HL-60/S4 (cell line): ENCODE results near the gene METTL5.
"Not testable (repeated sequence)": the region's sequence is repeated elsewhere in the genome, so short reads cannot be mapped to it uniquely, and the experiment has no call there.

Source experiments
- in situ Hi-C: fragments of 300-500 bp; cut with MboI; formaldehyde crosslinking; loops from 2 replicates; pipeline ENCODE4 v1.14.3; 2022; ENCODE audit warnings: low sequenced_read_pairs

The METTL5 gene

GRCh38 chr2:169834401-169834800, 9.7 kb upstream of the METTL5 start:
- in situ Hi-C loops, result no loop called here

DNA sequence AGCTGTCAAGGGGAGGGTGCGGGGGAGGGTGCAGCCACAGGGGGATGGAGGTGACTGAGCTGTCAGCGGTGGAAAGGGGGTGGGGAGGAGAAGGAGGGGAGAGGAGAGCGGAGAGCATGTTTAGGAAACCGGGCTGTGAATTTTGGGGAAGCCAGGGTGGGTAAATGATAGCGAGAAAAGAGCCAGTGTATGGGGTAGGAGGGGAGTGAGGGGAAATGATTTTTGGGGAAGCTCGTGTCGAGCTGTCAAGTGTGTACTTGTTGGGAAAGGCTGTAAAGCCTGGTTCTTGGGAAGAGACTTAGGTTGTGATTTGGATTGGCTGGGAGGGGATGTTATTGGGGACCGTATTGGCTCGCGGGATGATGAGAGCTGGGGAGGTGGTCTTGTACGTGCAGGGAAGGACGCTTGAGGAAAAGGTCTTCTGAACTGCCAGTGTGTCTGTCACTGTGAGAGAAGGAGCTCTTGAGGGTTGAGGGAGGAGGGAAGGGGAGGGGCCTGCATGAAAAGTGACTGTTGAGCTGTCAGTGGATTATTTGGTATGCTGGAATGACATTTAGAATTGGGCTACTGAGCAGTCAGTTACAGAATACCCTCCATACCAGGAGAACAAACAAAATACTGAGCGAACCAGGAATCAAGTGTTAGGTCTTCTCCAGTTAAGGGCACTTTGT, 3.6 kb upstream of the METTL5 start:
- in situ Hi-C loops, result no loop called here

- in situ Hi-C loops, result no loop called here
Measured at GRCh38 chr2:169827272-169828140, 2.8 kb upstream of the METTL5 start, which contains the start of gene UBR3. Gene UBR3 (plus strand): TSS chr2:169827454. CDS start chr2:169827508, 54 bp downstream.

- in situ Hi-C loops, result no loop called here
Measured at GRCh38 chr2:169823996-169824372, 721 bp downstream of the METTL5 start.

DNA sequence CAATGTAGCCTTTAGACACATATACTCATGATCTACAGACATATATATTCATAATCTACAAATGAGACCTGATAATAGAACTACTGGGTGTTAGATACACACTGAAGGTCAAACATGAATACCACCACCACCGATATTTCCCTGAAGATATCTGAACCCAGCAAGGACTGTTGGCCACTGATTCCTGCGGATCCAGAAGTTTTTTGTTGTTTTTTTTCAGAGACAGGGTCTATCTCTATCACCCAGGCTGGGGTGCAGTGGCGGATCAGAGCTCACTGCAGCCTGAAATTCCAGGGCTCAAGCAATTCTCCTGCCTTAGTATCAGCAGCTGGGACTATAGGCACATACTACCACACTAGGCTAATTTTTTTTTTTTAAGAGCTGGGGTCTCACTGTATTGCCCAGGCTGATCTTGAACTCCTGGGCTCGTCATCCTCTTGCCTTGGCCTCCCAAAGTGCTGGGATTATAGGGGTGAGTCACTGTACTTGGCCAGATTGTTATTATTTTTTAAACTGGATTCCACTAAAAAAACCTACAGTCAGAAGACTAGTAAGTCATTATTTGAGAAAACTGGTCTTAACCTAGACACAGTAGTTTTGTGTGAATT, 1.8 kb downstream of the METTL5 start:
- in situ Hi-C loops, result no loop called here

GRCh38 chr2:169822036-169822435, 2.7 kb downstream of the METTL5 start:
- in situ Hi-C loops, result no loop called here

GRCh38 chr2:169820101-169820500, 4.6 kb downstream of the METTL5 start:
- in situ Hi-C loops, result not testable (repeated sequence)

DNA sequence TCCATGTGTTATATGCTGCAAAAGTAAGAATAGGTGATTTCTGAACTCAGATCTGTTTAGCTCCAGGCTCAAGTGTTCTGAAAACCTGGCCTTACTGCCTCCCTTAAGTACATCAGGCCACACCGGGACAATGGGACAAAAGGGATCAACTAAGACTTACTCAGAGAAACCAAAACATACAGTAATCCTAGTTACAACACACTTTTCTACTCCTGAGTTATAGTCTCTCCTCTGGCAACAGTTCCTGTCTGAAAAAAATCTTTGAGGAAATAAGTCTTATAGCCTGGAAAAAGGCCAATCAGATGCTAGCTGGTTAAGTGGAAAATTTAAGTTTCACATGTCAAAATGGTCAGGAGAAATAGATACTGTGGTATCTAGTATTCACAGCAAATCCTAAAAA, 5.6 kb downstream of the METTL5 start:
- in situ Hi-C loops, result no loop called here

GRCh38 chr2:169818241-169818640, 6.5 kb downstream of the METTL5 start:
- in situ Hi-C loops, result no loop called here

- in situ Hi-C loops, result not testable (repeated sequence)
Measured at GRCh38 chr2:169817369-169817768, 7.3 kb downstream of the METTL5 start.

DNA sequence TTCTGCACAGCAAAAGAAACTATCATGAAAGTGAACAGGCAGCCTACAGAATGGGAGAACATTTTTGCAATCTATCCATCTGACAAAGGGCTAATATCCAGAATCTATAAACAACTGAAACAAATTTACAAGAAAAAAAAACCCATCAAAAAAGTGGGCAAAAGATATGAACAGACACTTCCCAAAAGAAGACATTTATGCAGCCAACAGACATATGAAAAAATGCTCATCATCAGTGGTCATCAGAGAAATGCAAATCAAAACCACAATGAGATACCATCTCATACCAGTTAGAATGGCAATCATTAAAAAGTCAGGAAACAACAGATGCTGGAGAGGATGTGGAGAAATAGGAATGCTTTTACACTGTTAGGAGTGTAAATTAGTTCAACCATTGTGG, 7.7 kb downstream of the METTL5 start:
- in situ Hi-C loops, result not testable (repeated sequence)

- in situ Hi-C loops, result no loop called here
Measured at GRCh38 chr2:169815849-169816248, 8.9 kb downstream of the METTL5 start.

GRCh38 chr2:169808221-169808620, 16.5 kb downstream of the METTL5 start:
- in situ Hi-C loops, result no loop called here

GRCh38 chr2:169806586-169806985, 18.1 kb downstream of the METTL5 start:
- in situ Hi-C loops, result no loop called here

GRCh38 chr2:169803480-169803879, 21.2 kb downstream of the METTL5 start:
- in situ Hi-C loops, result no loop called here

DNA sequence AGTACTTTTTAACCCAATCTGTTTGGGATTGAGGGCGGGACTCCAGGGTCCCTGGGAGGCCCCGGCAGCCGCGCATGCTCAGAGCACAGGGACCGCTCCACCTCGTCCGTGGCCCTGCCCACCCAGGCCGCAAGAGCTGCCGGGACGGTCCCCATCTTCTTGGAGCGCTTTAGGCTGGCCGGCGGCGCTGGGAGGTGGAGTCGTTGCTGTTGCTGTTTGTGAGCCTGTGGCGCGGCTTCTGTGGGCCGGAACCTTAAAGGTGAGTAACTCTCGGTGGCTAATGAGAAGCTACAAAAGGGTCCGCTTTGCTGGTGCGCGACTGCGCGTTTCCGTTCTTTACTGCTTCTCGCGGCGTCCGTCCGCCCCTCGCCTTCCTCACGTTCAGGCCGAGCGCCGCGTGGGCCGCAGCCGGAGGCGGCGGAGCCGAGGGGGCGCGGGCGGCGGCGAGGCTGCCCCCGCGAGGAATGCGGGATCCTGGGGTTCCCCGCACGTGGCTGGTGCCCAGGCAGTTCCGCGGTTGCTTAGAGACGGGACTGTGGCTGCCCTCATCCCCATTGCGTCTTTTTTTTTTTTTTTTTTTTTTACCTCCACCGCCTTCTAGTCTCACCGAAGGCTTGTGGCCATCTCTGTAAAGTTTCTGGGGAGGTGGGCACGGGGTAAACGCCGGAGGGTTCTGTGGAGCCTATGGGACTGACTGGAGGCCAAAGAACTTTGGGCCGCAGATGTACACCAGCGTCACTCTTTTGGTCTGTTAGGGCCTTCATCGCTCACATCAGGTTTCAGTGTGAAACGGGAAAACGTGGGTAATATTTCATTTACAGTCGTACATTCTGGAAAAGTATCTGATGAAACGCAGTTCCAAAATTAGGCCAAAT, 25.8 kb downstream of the METTL5 start, which contains the start of gene SSB:
Gene SSB, plus strand, starts transcription at position 154 of the 875 bp plus-strand sequence. CDS start 2,090 bp downstream, outside the sequence.
- in situ Hi-C loops, result no loop called here

DNA sequence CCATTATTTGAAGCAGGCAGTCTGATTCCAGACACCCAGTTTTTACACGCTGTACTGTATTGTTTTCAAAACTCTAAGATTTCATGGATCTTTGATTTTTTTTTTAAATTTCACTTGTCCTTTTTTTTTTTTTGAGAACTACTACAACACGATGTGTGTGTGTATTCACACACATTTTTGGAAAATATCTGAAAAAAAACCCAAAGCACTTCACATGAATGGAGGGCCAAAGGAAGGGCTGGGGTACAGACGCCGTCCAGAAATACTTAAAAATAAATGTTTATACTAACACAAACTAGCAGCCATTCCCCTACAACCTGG, 26.3 kb downstream of the METTL5 start:
- in situ Hi-C loops, result no loop called here

GRCh38 chr2:169797601-169798000, 27.1 kb downstream of the METTL5 start:
- in situ Hi-C loops, result no loop called here

GRCh38 chr2:169796441-169796840, 28.3 kb downstream of the METTL5 start:
- in situ Hi-C loops, result no loop called here

- in situ Hi-C loops, result no loop called here
Measured at GRCh38 chr2:169795181-169795580, 29.5 kb downstream of the METTL5 start.

DNA sequence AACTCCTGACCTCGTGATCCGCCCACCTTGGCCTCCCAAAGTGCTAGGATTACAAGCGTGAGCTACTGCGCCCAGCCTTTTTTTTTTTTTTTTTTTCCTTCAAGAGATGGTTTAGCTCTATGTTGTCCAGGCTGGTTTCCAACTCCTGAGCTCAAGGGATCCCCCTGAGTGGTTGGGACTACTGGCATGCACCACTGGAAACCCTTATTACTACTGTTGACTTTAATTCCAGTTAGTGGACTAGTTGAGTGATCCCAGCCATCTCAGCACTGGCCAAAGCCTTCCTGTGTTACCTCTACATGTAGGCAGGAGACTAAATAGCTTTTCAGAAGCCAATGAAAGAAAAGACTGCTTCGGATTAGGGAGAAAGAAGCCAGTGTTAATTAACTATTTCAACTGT, 34.1 kb downstream of the METTL5 start:
- in situ Hi-C loops, result no loop called here
